Endometrium (tissue), 2 donors: ENCODE measurements around the gene RHBDL1.

Experiments used
- FAIRE-seq: peaks from 2 replicates; lab custom pipeline; 2012; peaks lifted over from hg19 to GRCh38; lab: Jason Lieb, UNC
- donor health status: control.
- donor health status: control.

RHBDL1 gene

GRCh38 chr16:674968-675883 is at the start of gene RHBDL1:
TSS of gene RHBDL1 (plus strand) at chr16:675671. CDS start at chr16:675791, 120 bp downstream.
- FAIRE-seq = no peak

DNA sequence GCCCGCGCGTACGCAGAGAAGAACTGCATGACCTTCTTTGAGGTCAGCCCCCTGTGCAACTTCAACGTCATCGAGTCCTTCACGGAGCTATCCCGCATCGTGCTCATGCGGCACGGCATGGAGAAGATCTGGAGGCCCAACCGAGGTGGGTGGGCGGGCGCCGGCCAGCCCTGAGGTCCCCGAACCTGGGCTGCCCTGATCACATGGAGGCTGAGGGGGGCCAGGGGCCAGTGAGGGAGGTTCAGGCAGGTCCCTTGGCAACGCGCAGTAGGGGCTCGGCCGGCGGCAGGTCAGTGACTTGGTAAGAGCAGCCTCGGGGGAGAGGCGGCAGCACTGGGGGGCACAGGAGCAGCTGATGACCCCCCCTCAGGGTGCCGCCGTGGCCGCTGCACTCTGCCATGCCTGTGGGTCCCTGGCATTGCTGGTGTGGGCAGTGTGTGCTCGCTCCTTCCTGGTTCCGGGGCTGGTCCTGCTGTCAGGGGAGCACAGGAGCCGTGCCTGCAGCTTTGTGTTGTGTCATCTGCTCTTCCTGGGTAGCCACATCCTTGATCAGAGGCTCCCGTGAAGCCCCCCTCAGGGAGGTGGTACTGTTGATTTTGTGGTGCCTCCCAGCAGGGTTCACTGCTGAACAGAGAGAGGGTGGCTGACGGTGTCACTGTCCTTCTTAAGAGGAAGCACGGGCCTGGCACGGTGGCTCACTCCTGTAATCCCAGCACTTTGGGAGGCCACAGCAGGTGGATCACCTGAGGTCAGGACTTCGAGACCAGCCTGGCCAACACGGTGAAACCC is 49.3 kb upstream of the RHBDL1 start:
- no peak for FAIRE-seq

GRCh38 chr16:626787-627453 is 48.6 kb upstream of the RHBDL1 start:
- FAIRE-seq = no peak

DNA sequence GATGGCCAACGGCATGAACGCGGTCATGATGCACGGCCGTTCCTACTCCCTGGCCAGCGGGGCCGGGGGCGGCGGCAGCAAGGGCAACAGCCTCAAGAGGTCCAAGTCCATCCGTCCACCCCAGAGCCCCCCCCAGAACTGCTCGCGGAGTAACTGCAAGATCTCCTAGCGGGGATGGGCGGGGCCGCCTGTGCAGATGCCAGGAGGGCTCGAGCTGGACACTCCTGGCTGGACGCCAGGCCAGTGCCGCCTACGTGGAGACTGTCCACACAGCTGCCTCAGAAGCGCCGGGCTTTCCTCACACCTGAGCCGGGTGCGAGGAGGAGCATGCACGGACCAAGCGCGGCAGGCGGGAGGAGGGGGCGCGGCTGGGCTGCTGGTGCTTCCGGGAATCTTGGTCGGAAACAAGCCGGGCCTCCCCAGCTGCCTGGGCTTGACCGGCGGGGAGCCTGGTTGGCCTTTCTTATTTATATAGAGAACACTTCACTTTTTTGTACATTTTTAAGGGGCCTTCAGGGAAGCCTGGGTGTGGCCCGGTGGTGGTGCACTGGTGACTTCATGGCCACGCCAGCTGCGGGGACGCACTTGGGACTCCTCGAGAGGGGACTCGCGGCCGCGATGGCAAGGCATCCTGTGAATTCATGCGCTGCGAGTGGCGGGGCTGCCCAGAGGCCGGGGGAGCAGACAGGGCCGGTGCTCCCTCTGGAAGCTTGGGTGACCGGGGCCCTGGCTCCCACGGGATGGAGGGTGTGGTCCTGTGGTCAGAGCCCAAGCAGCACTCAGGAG is 47.8 kb upstream of the RHBDL1 start:
- no peak for FAIRE-seq

GRCh38 chr16:628321-629061 is 47.0 kb upstream of the RHBDL1 start:
- no peak for FAIRE-seq

- FAIRE-seq = no peak
These were observed 46.2 kb upstream of the RHBDL1 start for GRCh38 chr16:629185-629832.

DNA sequence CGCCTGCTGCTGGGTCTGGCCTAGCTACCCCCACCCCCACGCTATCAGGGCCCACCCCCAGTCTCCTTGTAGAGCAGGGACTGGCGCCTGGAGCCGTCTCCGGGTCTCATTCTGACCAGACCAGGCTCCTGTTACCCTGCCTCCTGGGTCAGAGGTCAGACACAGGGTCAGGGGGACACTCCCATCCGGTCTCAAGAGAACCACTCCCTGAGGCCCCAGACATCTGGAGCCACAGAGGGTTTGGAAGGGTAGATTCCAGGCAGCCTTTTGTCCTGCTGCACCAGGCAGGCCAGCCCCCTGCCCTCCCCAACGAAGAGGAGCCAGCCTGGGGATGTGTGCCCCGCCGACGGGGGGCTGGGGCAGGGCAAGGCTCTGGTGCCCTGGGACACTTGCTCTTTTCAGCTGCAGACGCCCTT is 45.6 kb upstream of the RHBDL1 start:
- no peak for FAIRE-seq

DNA sequence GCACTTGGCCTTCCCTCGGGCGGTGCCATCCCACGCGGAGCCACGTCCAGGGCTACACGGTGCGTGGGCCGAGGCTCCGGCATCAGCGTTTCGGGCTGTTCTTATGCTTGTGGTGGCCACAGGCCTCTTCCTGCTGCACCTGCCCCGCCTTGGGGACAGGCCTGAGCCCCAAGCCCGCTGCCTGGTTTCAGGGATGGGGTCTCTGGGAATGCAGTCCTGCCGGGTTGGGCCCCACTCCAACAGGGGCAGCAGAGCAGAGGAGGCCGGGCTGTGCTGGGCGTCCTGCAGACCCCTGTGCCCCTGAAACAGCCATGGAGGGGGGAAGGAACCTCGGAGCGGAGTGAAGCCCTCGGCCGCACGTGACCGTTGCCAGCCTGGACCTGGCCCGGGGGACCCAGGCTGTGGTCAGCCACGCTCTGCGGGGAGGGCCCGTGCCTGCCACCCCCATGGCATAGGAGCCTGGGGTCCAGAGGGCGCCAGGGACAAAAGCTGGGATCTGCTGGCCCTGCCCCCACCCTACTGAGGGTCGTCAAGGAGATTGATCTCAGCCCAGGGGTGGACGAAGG is 45.1 kb upstream of the RHBDL1 start:
- FAIRE-seq = no peak

DNA sequence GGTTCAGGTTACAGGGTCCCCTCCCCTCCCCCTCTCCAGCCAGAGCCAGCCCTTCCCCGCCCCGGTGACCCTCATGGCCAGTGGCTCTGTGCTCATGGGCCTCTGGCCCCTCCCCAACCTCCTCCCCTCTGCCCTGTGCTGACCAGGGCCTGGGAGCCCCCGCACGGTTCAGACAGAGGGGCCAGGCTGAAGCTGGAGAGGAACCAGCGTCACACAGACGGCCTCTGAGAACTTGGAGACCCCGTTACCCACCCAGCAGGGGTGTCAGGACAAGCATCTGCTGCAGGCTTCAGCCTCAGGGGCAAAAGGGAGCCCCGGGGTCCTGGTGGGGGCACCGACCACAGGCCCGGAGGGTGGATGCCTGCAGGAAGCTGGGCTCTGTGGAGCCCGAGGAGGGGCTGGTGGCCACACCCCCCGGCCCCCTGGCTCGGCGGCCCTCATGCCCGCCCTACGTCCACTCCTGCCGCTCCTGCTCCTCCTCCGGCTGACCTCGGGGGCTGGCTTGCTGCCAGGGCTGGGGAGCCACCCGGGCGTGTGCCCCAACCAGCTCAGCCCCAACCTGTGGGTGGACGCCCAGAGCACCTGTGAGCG is 44.6 kb upstream of the RHBDL1 start, which contains the start of gene WFIKKN1:
Gene WFIKKN1 (plus strand): TSS at position 171 of the 591 bp plus-strand sequence. CDS start 269 bp downstream, at position 440.
- FAIRE-seq = no peak

GRCh38 chr16:631808-632358 is 43.6 kb upstream of the RHBDL1 start:
- FAIRE-seq = no peak

- FAIRE-seq = no peak
These were observed 42.8 kb upstream of the RHBDL1 start for GRCh38 chr16:632486-633335.

GRCh38 chr16:633336-634050 is 42.0 kb upstream of the RHBDL1 start:
- FAIRE-seq = no peak

GRCh38 chr16:634051-634670 is 41.3 kb upstream of the RHBDL1 start:
- FAIRE-seq = no peak

GRCh38 chr16:634996-635395 is 40.5 kb upstream of the RHBDL1 start:
- FAIRE-seq = no peak

DNA sequence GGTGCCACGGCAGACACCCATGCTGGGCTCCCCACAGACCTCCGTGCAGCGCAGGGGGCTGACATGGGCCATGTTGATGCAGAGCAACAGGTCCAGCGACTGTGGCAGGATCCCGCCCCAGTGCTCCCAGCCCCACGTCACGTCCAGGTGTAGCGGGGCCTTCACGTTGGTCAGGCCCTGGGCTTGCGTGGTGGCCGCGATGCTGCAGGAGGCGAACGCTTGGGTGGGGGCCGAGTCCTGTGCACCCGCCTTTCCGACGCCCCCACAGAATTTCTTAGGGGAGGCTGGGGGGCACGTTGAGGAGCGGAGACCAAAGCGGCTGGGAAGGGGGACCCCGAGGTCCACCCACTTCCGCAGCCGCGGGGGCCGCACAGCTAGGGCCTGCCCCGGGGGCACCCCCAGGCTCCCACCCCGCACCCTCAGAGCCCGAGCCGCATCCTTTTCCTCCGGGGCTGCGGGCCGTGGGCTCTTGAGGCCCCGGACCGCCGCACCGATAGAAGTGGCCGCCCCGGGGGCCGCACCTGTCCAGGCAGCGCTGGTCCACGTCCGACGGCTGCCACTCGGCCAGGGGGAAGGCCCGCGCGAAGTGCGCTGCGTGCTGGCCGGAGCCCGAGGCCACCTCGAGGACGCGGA is 39.8 kb upstream of the RHBDL1 start:
- no peak for FAIRE-seq

DNA sequence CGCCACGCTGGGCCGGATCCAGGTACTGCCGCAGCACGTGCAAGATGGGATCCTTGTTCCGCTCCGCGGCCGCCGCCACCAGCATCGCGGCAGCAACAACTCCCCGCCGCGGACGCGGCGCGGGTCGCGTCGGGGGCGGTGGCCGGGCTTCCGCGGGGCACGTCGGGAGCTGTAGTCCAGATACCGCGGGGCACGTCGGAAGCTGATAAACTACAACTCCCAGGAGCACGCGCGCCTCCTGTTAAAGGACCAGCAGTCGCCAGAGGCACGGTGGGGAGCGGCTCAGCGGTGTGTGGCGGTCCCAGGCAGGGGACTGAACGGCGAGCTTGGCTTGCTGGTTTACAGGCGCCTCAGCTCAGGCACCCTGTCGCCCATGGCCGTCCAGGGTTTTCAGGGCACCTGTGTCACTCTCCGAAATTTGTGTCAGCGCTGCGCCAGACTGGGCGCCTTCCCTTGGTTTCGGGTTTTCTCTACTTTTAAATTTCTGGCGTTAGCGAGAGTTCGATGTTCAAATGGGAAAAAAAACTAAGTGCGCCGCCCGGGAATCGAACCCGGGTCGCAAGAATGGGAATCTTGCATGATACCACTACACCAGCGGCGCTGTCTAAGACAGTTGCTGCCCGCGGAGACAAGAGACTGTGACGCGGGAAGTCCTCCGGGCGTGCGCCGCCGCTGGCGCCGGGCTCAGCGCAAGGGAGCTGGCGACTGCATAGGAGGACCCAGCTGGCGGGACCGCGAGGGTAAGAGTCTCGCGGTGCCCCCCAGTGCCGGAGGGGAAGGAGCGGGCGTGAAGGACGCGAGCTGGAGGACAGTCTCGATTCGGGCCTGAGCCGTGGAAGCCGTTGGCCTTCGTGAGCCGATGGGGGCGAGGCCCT is 39.0 kb upstream of the RHBDL1 start, which contains the start of gene METTL26:
Gene METTL26 (minus strand): TSS at position 100 of the 875 bp plus-strand sequence. CDS start 15 bp downstream, at position 85.
- no peak for FAIRE-seq
